TTC549 (cell line): ENCODE results near the gene SIRT1.
"Not testable (repeated sequence)": the region's sequence is repeated elsewhere in the genome, so short reads cannot be mapped to it uniquely, and the experiment has no call there.

Experiments
- FAIRE-seq: peaks from 2 replicates; lab custom pipeline; 2012; peaks lifted over from hg19 to GRCh38; lab: Jason Lieb, UNC

SIRT1 gene

GRCh38 chr10:67965456-67965855, 81.0 kb downstream of the SIRT1 start:
- FAIRE-seq: no peak

GRCh38 chr10:67966035-67966434, 81.6 kb downstream of the SIRT1 start:
- FAIRE-seq: not testable (repeated sequence)
